GM23248 (cell line): ENCODE results near the gene FLG. TPM values are rescaled to one million over a fixed set of nuclear protein-coding genes. Genes with fewer than 3 reads are reported as not detected.
"Not testable (repeated sequence)": the region's sequence is repeated elsewhere in the genome, so short reads cannot be mapped to it uniquely, and the experiment has no call there.

Experiments
- DNase-seq: peaks from one replicate; pipeline ENCODE4 v3.0.0-alpha.2; 2015
- H2AFZ ChIP-seq: fragments of 200-600 bp; sonication (generic); 2 replicates; pipeline ENCODE4 v1.6.1; 2016; ENCODE audit warnings: antibody characterized with exemption
- H3F3A ChIP-seq: fragments of 200-600 bp; sonication (generic); 2 replicates; pipeline ENCODE4 v1.6.1; 2016; ENCODE audit warnings: mild to moderate bottlenecking, antibody characterized with exemption, mixed run types; ENCODE audit not compliant: insufficient read depth
- H3K27ac ChIP-seq: fragments of 200-600 bp; sonication (generic); 2 replicates; pipeline ENCODE4 v1.5.1; 2016; ENCODE audit warnings: mild to moderate bottlenecking
- H3K27me3 ChIP-seq: fragments of 200-600 bp; sonication (generic); replicated peaks from 2 replicates; pipeline ENCODE4 v1.6.1; 2016; ENCODE audit warnings: mild to moderate bottlenecking; ENCODE audit not compliant: insufficient read depth
- H3K36me3 ChIP-seq: fragments of 200-600 bp; sonication (generic); 2 replicates; pipeline ENCODE4 v1.6.1; 2016; ENCODE audit warnings: low read depth, mild to moderate bottlenecking
- H3K4me1 ChIP-seq: fragments of 200-600 bp; sonication (generic); 2 replicates; pipeline ENCODE4 v1.6.1; 2016; ENCODE audit warnings: mild to moderate bottlenecking; ENCODE audit not compliant: insufficient read depth
- H3K4me2 ChIP-seq: fragments of 200-600 bp; sonication (generic); one replicate; pipeline ENCODE4 v1.6.1; 2016; ENCODE audit warnings: mild to moderate bottlenecking; ENCODE audit not compliant: unreplicated experiment
- H3K4me3 ChIP-seq: fragments of 200-600 bp; sonication (generic); 2 replicates; pipeline ENCODE4 v1.5.1; 2016; ENCODE audit warnings: mild to moderate bottlenecking
- H3K79me2 ChIP-seq: fragments of 200-600 bp; sonication (generic); 2 replicates; pipeline ENCODE4 v1.6.1; 2016; ENCODE audit warnings: mild to moderate bottlenecking; ENCODE audit not compliant: insufficient read depth
- H3K9ac ChIP-seq: fragments of 200-600 bp; sonication (generic); 2 replicates; pipeline ENCODE4 v1.6.1; 2016; ENCODE audit warnings: mild to moderate bottlenecking
- H3K9me2 ChIP-seq: fragments of 200-600 bp; sonication (generic); 2 replicates; pipeline ENCODE4 v1.6.1; 2016; ENCODE audit warnings: mixed run types, mild to moderate bottlenecking, moderate library complexity; ENCODE audit not compliant: insufficient read depth
- H3K9me3 ChIP-seq: fragments of 200-600 bp; sonication (generic); one replicate; pipeline ENCODE4 v1.6.1; 2017; ENCODE audit warnings: low read depth
- H4K20me1 ChIP-seq: fragments of 200-600 bp; sonication (generic); 2 replicates; pipeline ENCODE4 v1.6.0; 2016; ENCODE audit not compliant: insufficient read depth
- WGBS, 2 experiments: methylation state at CpG; one replicate each; pipeline ENCODE4 v1.1.6; 2015 to 2017; ENCODE audit warnings: low lambda C conversion rate in 2 of 2, low coverage in 1 of 2; ENCODE audit errors: missing lambda C conversion rate in 2 of 2; 5-methylcytosine and 5-hydroxymethylcytosine counted together
- in situ Hi-C: fragments of 300-500 bp; cut with MboI; formaldehyde crosslinking; loops from 2 replicates; pipeline ENCODE4 v1.15.0; 2020
- polyA plus RNA-seq: library from polyadenylated mRNA; unstranded; fragments of >200 nt; fragmentation: Nextera tagmentation; extraction: Ambion mirVana; gene quantifications from 2 replicates; pipeline ENCODE4 v1.2.1, GENCODE V29; 2016
- total RNA-seq: library from RNA; depleted of rRNA; stranded (reverse); fragments of >200 nt; shearing (Covaris generic); gene quantifications from 2 replicates; pipeline ENCODE4 v1.2.3, GENCODE V29; 2014; rRNA removed

Gene FLG
- total and polyA plus RNA-seq, 2 experiments from 2014 or later, result 1.7 to 3.0 TPM

GRCh38 chr1:152304773-152305172 lies 20.3 kb downstream of the FLG start:
- in situ Hi-C loops, H3K27ac ChIP-seq, H3K27me3 ChIP-seq, H2AFZ ChIP-seq, H3K4me3 ChIP-seq, H3K9me3 ChIP-seq, H3K79me2 ChIP-seq, H3K4me1 ChIP-seq, H4K20me1 ChIP-seq, H3K36me3 ChIP-seq, H3K9ac ChIP-seq, H3F3A ChIP-seq, H3K9me2 ChIP-seq, H3K4me2 ChIP-seq, DNase-seq: not testable (repeated sequence)
- WGBS, 2 experiments, result 93 to 97% methylated on average over 12 of the region's 12 CpGs

GRCh38 chr1:152303139-152303872 lies 21.7 kb downstream of the FLG start:
- H4K20me1 ChIP-seq, H3K4me1 ChIP-seq, H3K4me3 ChIP-seq, H3K79me2 ChIP-seq, in situ Hi-C loops, H3K9me3 ChIP-seq, H2AFZ ChIP-seq, H3K36me3 ChIP-seq, H3K4me2 ChIP-seq, H3K9me2 ChIP-seq, H3K27me3 ChIP-seq, H3K9ac ChIP-seq, H3K27ac ChIP-seq, H3F3A ChIP-seq, DNase-seq: not testable (repeated sequence)
- WGBS, 2 experiments, result 91 to 95% methylated on average over 20 to 24 of the region's 25 CpGs

- H4K20me1 ChIP-seq, DNase-seq, H3F3A ChIP-seq, H3K4me2 ChIP-seq, H3K36me3 ChIP-seq, H3K27ac ChIP-seq, H3K79me2 ChIP-seq, in situ Hi-C loops, H3K4me3 ChIP-seq, H3K9me3 ChIP-seq, H3K9ac ChIP-seq, H3K27me3 ChIP-seq, H2AFZ ChIP-seq, H3K9me2 ChIP-seq: not testable (repeated sequence)
- peaks cover 11% of the 10 kb centered on the region for H3K4me1 ChIP-seq
- WGBS, 2 experiments, result 90 to 94% methylated on average over 14 to 20 of the region's 21 CpGs
Measured at GRCh38 chr1:152256394-152256793, 68.6 kb downstream of the FLG start.

Other genes starting within 250 kb of the FLG start
- gene TCHHL1, start 236.2 kb downstream of the FLG start, total RNA-seq, result not detected in 2 replicates
- not detected in 2 replicates for gene TCHHL1, start 236.2 kb downstream of the FLG start, polyA plus RNA-seq
- gene TCHH, start 209.8 kb downstream of the FLG start, total RNA-seq, result 0.22 TPM in 1 of 2 replicates, not detected in the other
- gene TCHH, start 209.8 kb downstream of the FLG start, polyA plus RNA-seq, result 0.08 and 0.11 TPM in 2 replicates
- not detected in 2 replicates for gene RPTN, start 166.0 kb downstream of the FLG start, total RNA-seq
- 0.05 TPM in 1 of 2 replicates, not detected in the other for gene RPTN, start 166.0 kb downstream of the FLG start, polyA plus RNA-seq
- gene HRNR, start 101.0 kb downstream of the FLG start, total RNA-seq, result not detected in 2 replicates
- 0.05 TPM in 1 of 2 replicates, not detected in the other for gene HRNR, start 101.0 kb downstream of the FLG start, polyA plus RNA-seq
- gene FLG2, start 34.8 kb upstream of the FLG start, total RNA-seq, result not detected in 2 replicates
- gene FLG2, start 34.8 kb upstream of the FLG start, polyA plus RNA-seq, result not detected in 2 replicates
- not detected in 2 replicates for gene CRNN, start 89.0 kb upstream of the FLG start, total RNA-seq
- gene CRNN, start 89.0 kb upstream of the FLG start, polyA plus RNA-seq, result not detected in 2 replicates
- gene LCE5A, start 185.6 kb upstream of the FLG start, total RNA-seq, result not detected in 2 replicates
- not detected in 2 replicates for gene LCE5A, start 185.6 kb upstream of the FLG start, polyA plus RNA-seq
- gene CRCT1, start 189.2 kb upstream of the FLG start, total RNA-seq, result not detected in 2 replicates
- not detected in 2 replicates for gene CRCT1, start 189.2 kb upstream of the FLG start, polyA plus RNA-seq
- gene LCE3E, start 241.5 kb upstream of the FLG start, total RNA-seq, result not detected in 2 replicates
- gene LCE3E, start 241.5 kb upstream of the FLG start, polyA plus RNA-seq, result not detected in 2 replicates